ENCODE measurements around the gene TBC1D1. TPM values are rescaled to one million over a fixed set of nuclear protein-coding genes. Genes with fewer than 3 reads are reported as not detected.

TBC1D1 gene
- total RNA-seq, 1 donor from 2014 or later = 96.0 TPM

DNA sequence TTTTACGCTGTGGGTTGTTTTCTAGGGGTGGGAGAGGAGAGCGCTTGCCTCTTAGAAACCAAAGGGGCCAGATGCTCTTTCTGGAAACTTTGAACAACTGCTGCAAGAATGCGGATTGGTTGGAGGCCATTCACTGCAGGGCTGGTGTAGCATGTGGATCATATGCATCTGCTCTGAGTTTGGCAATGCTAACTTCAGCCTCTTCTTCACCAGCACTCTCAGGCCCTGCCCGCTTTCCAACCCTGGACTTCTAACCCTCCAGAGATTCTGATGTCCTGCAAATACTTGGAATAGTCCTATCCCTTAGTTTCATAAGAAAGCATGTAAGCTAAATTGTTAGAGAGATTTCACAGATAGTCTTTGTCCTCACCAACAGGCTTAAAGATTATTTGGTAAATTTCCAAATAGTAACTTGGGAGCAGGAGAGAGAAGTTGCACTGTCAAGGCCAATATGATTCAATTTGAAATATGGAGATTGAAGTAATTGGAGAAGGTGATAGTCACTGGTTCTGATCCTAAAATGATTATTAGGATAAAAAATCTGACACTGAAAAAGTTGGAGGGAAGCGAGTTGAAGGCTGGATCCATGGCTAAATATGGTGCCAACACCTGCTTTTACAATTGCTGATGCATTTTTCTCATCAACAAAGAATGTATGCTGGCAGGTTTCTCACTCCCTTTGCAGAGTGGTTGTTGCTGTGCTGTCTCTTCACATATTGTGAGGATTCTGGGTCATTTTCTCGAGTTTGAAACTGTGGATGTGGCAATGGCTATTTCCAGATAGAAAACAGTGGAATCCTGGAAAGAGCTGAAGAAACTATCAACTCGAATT, 279.7 kb downstream of the TBC1D1 start:
- Histone ChIP-seq H3K27me3 (no peaks in the 10 kb centered on the region), H3K4me3 (no peak overlapping the region), H3K9me3 (no peaks in the 10 kb centered on the region), H3K27ac (no peak overlapping the region), H3K36me3 (no peaks in the 10 kb centered on the region), H3K4me1 (peaks cover 22% of the 10 kb centered on the region)
- DNase-seq (ENCODE audit: extremely low spot score in 2 of 2) = no peak
- intact Hi-C loops (cut with DNase I) = loop anchor here (10.0 kb wide), 2 partner anchors 96 to 554 kb away; no protein-coding TSS in a partner anchor
- TF ChIP-seq CTCF (IDR thresholded peaks at IDR 0.05) (no peak), POLR2AphosphoS5 (IDR thresholded peaks at IDR 0.05; ENCODE audit: insufficient read depth in 1 of 2, low read depth in 1 of 2) (no peak), POLR2A (IDR thresholded peaks at IDR 0.05) (no peak)

DNA sequence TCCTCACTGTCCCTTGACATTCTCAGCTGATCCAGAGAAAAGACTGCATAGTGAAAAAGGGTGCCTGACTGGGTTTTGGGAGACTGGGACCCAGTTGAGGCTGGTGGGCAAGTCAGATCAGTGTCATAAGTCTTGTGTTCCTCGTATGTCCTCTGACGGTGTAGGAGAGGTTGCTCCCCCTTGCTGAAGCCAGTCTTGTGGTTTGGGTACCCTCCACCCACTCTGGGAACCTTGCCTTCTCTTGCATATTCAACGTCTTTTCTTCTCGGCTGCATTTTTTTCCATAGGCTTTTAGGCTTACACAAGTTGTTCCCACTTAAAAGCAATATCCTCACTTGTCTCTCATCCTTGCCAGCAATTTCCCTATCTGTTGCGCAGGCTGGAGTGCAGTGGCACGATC, 281.2 kb downstream of the TBC1D1 start:
- Histone ChIP-seq H3K27me3 (no peaks in the 10 kb centered on the region), H3K9me3 (no peaks in the 10 kb centered on the region), H3K4me1 (peaks cover 13% of the 10 kb centered on the region), H3K4me3 (no peak overlapping the region), H3K36me3 (no peaks in the 10 kb centered on the region), H3K27ac (no peak overlapping the region)
- intact Hi-C loops (cut with DNase I) = loop anchor here (10.0 kb wide), 2 partner anchors 97 to 553 kb away; no protein-coding TSS in a partner anchor
- DNase-seq (ENCODE audit: extremely low spot score in 2 of 2) = no peak
- TF ChIP-seq POLR2AphosphoS5 (IDR thresholded peaks at IDR 0.05; ENCODE audit: insufficient read depth in 1 of 2, low read depth in 1 of 2) = no peak
- no peak for TF ChIP-seq CTCF (IDR thresholded peaks at IDR 0.05)
- TF ChIP-seq POLR2A (IDR thresholded peaks at IDR 0.05) = no peak

GRCh38 chr4:38173935-38174518, 283.1 kb downstream of the TBC1D1 start:
- H3K4me3 ChIP-seq = no peak overlapping the region
- H3K36me3 ChIP-seq = no peaks in the 10 kb centered on the region
- intact Hi-C loops (cut with DNase I) = loop anchor here (10.0 kb wide), 2 partner anchors 99 to 551 kb away; no protein-coding TSS in a partner anchor
- H3K9me3 ChIP-seq = no peaks in the 10 kb centered on the region
- no peaks in the 10 kb centered on the region for H3K27me3 ChIP-seq
- DNase-seq (ENCODE audit: extremely low spot score in 2 of 2) = no peak
- no peak overlapping the region for H3K27ac ChIP-seq
- TF ChIP-seq POLR2A (IDR thresholded peaks at IDR 0.05) (no peak), POLR2AphosphoS5 (IDR thresholded peaks at IDR 0.05; ENCODE audit: insufficient read depth in 1 of 2, low read depth in 1 of 2) (no peak), CTCF (IDR thresholded peaks at IDR 0.05) (no peak)
- H3K4me1 ChIP-seq = peaks cover 22% of the 10 kb centered on the region

GRCh38 chr4:38174801-38175200, 283.9 kb downstream of the TBC1D1 start:
- DNase-seq (ENCODE audit: extremely low spot score in 2 of 2) = no peak
- Histone ChIP-seq H3K36me3 (no peaks in the 10 kb centered on the region), H3K27me3 (no peaks in the 10 kb centered on the region), H3K27ac (no peak overlapping the region), H3K4me3 (no peak overlapping the region), H3K4me1 (peaks cover 22% of the 10 kb centered on the region), H3K9me3 (no peaks in the 10 kb centered on the region)
- intact Hi-C loops (cut with DNase I) = loop anchor here (5.0 to 10.0 kb wide), 3 partner anchors 100 to 550 kb away; no protein-coding TSS in a partner anchor
- TF ChIP-seq POLR2A (IDR thresholded peaks at IDR 0.05) = no peak
- TF ChIP-seq CTCF (IDR thresholded peaks at IDR 0.05) = no peak
- no peak for TF ChIP-seq POLR2AphosphoS5 (IDR thresholded peaks at IDR 0.05; ENCODE audit: insufficient read depth in 1 of 2, low read depth in 1 of 2)

Measured in vagina (tissue), 2 donors.